HG03575 (cell line): ENCODE data around the gene TAAR1.
A peak's percentile ranks its signal among the peaks of the same experiment; 100 is the strongest.
"Not testable (repeated sequence)": the region's sequence is repeated elsewhere in the genome, so short reads cannot be mapped to it uniquely, and the experiment has no call there.

Experiments used
- ATAC-seq: cut with Tn5 transposase; IDR thresholded peaks from one replicate; pipeline ENCODE4 v1.9.1; 2021; ENCODE audit not compliant: unreplicated experiment, insufficient number of reproducible peaks, low FRiP score; ENCODE audit errors: extremely low read depth

The TAAR1 gene

DNA sequence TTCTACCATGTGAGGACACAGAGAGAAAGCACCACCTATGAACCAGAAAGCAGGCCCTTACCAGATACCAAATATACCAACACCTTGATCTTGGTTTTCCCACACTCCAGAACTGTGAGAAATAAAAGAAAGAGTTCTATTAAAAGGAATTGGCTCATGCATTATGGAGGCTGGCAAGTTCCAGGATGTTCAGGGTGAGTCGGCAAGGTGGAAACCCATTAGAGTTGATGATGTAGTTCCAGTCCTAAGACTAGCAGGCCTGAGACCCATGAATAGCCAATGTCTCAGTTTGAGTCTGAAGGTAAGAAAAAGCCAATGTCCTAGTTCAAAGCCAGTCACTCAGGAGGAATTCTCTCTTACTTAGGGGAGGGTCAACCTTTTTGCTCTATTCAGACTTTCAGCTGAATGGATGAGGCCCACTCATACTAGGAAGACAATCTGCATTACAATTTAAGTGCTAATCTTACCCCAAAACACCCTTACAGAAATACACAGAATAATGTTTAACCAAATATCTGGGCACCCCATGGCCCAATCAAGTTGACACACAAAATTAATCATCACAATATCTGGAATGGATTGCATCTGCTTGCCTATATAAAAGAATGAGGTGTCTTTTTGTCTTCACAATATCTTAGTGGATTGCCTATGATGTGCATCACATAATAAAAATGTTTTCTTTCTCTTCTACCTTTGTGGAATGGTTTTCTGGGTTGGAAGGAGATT is 5.5 kb upstream of the TAAR1 start:
- no peak for ATAC-seq

DNA sequence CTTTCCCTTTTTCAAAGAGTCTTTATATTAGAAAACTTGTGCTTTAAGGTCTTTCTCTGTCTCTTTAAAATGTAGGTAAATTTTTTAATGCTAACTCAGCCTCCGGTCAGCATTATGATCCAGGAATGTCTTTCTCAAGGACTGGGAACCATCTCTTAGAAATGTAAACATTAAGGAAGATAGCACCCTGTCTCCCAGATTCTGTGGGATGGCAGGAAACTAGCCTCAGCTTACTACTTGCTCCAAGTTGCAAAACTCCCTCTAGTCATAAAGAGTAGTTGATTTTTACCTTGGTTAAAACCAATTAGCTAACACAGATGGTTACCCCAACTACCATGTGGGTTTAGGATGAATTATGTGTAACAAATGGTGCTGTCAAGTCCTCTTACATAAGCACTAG is 4.7 kb upstream of the TAAR1 start:
- ATAC-seq: no peak

DNA sequence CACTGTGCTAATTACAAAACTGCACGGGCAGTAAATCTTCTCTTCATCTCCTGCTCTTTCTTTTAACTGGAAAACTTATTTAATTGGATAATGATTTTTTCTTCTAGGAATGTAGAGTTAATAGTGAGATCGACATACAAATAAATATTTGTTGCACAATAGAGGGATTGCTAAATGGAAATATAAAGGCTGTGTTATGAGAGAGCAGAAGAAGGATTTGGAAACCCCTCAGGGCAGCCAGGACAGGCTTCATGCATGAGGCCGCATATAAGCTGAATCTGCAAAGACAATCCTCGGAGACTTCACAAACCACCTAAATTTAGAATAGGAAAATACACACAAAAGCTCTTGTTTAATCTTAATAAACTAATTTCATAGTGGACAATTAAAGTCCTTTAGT is 2.9 kb upstream of the TAAR1 start:
- ATAC-seq: no peak

DNA sequence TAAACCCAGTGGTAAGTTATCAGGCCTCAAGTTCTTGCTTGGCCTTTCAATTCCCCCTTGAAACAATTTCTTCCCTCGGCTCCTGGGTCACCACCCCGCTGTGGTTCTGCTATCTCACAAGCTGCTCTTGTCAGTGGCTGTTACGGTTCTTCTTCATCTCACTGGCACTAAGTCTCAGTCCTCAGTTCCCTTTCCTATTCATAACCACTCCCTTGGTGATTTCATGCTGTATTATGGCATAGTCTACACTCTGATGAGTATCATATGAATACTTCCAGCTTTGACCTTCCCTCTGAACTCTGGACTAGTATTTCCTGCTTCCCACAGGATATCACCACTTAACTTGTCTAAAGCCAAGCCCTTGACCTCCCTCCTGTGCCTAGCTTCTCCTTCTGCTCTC is 7.9 kb downstream of the TAAR1 start:
- ATAC-seq: no peak

DNA sequence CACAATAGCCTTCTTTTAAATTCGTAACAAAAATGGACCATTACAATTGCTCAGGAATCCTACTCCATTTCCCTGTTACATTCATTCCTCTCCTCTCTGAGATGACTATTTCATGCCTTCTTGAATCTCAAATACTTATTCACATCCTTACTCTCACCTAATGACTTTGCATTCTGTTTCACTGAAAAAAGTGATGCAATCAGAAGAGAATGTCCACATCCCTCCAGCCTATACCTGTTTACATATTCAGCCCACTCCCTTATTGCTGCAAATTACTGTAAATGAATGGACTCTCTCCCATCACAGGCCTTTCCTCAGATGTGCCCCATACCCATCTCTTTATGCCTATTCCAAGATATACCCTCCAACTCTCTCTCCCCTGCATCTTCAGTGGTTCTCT is 8.6 kb downstream of the TAAR1 start:
- ATAC-seq: no peak

DNA sequence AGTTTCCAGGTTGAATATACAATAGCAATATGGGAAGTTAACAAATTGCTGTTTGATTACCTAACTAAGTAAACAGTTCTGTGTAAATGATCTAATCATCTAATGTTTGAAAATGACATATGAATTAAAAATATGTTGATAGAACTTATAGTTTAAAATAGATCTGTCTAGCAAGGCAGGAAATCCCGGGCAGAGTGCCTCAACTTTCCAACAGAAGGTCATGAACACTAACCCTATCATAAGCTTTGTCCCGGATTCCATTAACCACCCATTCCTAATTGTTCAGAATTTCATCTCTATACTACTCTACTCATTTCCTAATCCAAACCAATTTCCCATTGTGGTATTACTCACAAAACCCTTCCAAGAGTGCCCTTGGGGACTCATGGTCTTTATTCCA is 10.2 kb downstream of the TAAR1 start:
- no peak for ATAC-seq

DNA sequence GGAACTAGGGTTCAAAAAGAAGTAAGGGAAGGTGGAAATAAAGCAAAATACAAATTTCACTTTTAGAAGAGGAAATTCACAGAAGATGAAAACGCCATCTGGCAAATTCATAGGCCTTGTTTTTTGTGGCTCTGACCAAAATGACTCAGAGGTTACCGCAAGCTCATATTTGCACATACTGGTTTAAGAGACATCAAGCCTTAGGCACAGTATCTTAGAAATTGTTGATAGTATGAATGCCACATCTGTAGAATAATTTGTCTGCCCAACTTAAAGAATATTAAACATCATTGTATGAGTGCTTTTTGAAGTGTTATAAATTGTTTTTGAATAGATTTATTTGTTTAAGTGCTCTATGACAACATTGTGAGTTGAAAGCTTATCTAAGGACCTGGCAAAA is 10.6 kb downstream of the TAAR1 start:
- ATAC-seq: peak; percentile 88

DNA sequence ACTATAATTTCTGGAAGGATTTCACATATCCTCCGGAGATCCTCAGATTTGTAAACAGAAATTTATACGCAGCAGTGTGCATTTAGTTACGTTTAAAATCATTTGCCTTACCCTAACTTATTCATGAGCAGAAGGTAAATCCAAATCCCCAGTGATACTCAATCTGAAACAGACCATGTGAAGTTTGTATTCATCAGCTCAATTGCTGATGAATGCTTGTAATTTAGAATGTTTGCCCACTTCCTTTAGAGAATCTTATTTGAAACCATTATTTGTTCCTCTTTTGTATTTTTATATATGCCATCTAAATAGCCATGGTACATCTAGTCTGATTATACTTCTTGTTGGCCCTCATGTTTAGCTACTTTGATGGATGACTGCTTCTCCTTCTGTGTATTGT is 15.4 kb downstream of the TAAR1 start:
- no peak for ATAC-seq

DNA sequence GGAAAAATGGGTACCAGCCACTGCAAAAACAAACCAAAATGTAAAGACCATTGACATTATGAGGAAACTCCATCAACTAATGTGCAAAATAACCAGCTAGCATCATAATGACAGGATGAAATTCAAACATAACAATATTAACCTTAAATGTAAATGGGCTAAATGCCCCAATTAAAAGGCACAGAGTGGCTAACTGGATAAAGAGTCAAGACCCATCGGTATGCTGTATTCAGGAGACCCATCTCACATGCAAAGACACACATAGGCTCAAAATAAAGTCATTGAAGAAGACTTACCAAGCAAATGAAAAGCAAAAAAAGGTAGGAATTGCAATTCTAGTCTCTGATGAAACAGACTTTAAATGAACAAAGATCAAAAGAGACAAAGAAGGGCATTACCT is 21.8 kb downstream of the TAAR1 start:
- ATAC-seq: not testable (repeated sequence)

DNA sequence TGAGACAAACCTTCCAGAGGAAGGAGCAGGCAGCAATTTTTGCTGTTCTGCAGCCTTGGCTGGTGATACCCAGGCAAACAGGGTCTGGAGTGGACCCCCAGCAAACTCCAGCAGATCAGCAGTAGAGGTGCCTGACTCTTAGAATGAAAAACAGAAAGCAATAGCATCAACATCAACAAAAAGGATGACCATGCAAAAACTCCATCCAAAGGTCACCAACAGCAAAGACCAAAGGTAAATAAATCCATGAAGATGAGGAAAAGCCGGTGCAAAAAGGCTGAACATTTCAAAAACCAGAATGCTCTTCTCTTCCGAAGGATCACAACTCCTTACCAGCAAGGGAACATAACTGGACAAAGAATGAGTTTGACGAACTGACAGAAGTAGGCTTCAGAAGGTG is 23.1 kb downstream of the TAAR1 start:
- not testable (repeated sequence) for ATAC-seq

DNA sequence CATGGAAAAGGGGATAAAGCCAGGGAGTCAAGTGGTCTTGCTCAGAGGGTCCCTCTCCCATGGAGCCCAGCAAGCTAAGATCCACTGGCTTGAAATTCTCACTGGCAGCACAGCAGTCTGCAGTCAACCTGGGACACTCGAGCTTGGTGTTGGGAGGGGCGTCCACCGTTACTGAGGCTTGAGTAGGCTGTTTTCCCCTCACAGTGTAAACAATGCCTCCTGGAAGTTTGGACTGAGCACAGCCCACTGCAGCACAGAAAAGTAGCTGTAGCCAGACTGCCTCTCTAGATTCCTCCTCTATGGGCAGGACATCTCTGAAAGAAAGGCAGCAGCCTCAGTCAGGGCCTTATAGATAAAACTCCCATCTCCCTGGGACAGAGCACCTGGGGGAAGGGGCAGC is 23.7 kb downstream of the TAAR1 start:
- ATAC-seq: not testable (repeated sequence)

DNA sequence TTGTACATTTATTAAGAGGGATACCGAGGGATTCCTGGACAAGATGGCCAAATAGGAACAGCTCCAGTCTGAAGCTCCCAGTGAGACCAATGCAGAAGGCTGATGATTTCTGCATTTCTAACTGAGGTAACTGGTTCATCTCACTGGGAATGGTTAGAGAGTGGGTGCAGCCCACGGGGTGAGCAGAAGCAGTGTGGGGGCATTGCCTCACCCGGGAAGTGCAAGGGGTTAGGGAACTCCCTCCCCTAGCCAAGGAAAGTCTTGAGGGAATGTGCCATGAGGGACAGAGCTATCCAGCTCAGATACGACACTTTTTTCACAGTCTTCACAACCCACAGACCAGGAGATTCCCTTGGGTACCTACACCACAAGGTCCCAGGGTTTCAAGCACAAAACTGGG is 24.2 kb downstream of the TAAR1 start:
- ATAC-seq: no peak

DNA sequence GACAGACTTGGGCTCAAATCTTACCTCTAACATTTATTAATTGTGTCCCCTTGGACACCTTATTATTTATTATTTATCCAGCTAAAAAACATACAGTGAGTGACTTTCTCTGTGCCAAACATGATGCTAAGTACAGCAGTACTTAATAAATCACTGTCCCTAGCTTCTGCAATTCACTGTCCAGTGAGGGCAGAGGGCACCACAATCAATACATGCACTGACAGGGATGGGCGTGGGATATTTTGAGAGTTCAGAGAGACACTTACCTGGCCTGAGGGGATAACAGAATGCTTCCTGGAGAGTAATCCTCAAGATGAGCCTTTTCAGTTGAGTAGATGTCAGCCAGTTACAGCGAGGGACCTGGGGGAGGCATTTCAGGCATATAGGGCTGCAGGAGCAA is 25.6 kb downstream of the TAAR1 start:
- no peak for ATAC-seq

DNA sequence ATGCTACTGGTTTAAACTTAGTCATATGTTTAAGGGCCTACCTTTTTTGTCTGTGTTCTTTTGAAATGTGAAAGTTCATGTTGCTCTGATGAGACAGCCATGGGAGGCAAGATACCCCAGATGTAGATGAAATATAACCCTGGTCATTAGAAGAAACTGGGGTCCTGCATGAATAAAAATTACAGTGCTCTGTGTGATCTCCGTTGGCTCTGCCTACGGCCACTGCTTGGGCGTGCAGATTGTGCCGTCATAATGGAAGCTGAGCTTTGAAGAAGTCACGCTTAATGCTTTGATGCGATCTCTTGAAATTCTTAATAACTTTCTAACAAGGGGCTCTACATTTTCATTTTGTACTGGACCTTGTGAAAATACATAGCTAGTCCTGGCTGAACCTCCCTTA is 34.8 kb downstream of the TAAR1 start, which contains the start of gene TAAR2:
Gene TAAR2, minus strand, starts transcription at position 101 of the 400 bp plus-strand sequence. Its CDS starts 0 bp downstream, at position 101.
- ATAC-seq: no peak

DNA sequence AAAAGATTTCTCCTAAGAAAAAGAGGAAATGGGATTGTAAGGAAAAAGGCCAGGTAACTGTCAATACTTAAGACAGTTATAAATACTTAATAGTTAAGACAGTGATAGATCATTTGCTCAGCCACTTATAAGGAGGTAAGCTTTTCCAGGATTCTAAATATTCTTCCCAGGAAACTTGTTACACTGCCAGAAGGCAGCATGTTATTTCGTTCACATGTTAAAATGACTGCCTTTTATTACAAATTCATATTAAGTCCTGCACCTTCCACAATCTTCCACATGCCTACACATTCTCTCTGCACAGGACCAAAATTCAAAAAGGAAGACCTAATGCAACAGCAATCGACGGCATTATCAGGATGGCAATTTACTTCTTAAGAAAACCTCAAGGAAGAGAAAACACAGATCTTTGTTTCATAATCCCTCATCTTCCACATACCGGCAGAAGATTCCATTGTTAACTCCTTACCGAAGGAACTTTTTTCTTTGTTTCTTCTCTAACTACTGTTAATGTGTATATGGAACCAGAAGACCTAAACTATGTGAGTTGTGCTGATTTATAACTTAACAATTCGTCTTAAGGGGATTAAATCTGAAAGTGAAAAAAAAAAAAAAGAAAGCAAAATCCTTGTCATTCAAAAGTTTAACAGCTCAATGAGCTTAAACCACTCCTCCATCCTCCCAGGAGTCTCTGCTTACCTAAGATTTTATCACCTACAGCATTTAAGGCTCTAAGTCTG is 35.7 kb downstream of the TAAR1 start:
- ATAC-seq: no peak

DNA sequence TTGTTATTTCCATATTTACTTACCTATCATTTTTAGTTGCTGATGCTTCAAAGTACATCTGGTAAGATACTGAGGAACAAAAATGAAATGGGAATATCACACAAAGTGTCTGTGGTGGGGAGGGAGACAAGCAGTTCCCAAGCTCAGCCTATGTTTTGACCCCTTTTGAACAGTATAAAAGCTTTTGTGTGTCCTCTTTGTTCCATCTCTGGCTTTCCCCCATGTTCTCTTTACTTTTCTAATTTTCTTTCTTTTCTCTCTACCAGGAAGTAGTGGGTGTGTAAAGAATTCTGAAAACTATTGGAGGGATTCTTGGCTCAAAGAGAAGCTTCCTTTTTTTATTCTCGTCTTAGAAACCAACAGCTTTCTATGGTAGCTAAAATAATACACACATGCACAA is 42.3 kb downstream of the TAAR1 start:
- ATAC-seq: no peak

DNA sequence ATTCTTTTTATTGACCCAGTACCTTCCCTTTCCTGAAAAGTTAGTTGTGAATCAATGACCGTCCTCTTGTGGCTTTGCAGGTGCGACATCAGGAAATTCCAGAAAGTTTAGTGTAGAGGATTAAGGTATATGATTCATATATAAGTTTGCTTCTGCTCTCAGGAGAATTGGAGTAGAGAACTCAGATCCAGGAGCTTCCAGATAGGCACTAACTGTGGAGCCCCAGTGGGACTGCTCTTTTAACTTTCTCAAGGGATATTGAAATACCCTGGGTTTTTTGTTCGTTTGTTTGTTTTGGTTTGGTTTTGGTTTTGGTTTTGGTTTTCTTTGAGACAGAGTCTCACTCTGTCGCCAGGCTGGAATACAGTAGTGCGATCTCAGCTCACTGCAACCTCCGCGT is 44.4 kb downstream of the TAAR1 start:
- no peak for ATAC-seq

DNA sequence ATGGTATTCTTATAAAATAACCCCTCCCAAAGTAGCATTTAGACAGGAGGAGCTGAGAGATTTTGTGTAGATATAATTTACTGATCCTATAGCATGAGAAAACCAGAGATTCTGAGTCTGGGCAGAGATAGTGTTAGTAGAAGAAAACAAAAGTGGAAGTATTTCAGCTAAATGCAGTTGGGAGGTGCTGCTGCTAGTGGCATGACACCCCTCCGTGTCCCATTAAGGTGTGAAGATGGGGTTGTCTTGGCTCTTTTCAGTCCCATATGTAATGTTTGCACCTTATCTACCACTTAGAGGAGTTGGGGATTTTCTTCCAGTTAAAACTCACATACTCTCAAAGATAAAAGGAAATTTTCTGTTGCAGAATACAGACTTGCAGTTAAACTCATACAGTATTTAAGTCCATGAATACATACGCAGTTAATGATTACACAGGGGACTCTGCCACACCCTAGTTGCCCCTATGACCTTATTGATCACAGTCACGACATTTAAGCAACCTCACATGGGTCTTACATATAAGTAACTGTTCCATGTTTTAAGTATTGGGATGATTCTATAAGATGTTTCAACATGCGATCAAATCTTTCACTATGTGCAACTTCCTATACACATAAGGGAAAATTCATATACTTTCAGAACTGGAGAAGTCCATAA is 46.4 kb downstream of the TAAR1 start:
- ATAC-seq: no peak

DNA sequence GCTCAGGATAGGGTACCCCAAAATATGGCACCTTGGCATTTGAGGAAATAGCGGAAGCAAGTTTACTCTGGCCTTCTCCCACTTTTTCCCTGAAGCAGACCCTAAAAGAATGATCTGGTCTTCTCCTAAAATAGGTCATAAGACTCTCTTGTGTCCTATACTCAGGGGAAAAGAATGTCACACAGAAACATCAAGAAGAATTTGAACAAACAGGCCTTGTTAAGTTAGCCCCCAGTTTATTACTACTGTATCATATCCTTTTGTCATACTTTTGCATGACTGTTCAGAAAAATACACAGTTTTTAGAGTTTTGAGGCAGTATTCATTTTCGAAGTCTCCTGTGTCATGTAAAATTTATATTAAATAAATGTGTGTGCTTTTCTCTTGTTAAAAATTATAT is 47.4 kb downstream of the TAAR1 start:
- no peak for ATAC-seq

DNA sequence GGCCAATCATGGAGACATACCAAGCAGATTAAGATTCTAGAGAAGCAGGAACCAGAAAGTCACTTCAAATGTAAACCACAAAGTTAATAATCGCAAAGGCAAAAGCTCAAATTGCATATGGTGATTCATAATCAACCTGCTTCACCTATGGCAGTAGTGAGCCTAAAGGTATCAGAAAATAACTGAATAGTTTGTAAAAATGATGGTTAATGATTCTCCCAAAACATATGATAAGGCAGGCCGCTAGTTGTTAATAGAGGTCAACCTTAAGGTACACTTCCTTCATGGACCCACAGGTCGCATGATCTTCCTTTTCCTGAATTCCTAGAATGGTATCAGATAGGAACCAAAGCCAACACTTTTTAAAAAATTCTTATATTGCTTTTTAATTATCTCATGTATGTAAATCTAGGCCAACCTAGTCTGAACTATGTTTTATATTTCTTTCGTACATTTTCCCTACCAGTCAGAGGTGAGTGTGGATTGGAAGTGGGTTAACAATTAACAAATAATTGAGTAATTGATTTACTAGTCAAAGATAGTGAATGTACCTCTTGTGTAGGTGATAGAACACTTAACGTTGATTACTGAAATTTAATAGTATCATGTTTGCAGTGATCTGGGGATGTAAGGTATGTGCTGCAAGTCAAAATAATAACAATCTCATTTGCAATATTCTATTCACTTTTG is 51.3 kb downstream of the TAAR1 start:
- no peak for ATAC-seq
